Trophoblast cell (in vitro differentiated cells and primary cell): ENCODE results near the gene FCGBP.

Experiments used
- DNase-seq, 2 donors: peaks; one replicate each; pipeline ENCODE4 v3.0.0-alpha.2; 2016
- H2AFZ ChIP-seq: 2 replicates; pipeline ENCODE4 v1.6.1; 2013; ENCODE audit warnings: low read length, moderate library complexity, mild to moderate bottlenecking; ENCODE audit not compliant: insufficient read depth, poor library complexity
- H2AK5ac ChIP-seq: 2 replicates; pipeline ENCODE4 v1.6.1; 2013; ENCODE audit warnings: mild to moderate bottlenecking, low read length
- H2BK120ac ChIP-seq: 2 replicates; pipeline ENCODE4 v1.6.1; 2013; ENCODE audit warnings: low read length, mild to moderate bottlenecking, moderate library complexity; ENCODE audit not compliant: insufficient read depth, poor library complexity
- H2BK12ac ChIP-seq: 2 replicates; pipeline ENCODE4 v1.6.1; 2013; ENCODE audit warnings: mild to moderate bottlenecking, low read length, moderate library complexity
- H2BK5ac ChIP-seq: 2 replicates; pipeline ENCODE4 v1.6.1; 2013; ENCODE audit warnings: low read length, low read depth, moderate library complexity, mild to moderate bottlenecking; ENCODE audit not compliant: poor library complexity
- H3K14ac ChIP-seq: 2 replicates; pipeline ENCODE4 v1.6.1; 2013; ENCODE audit warnings: mild to moderate bottlenecking, low read length
- H3K18ac ChIP-seq: 2 replicates; pipeline ENCODE4 v1.6.1; 2013; ENCODE audit warnings: mild to moderate bottlenecking, low read length
- H3K23ac ChIP-seq: 2 replicates; pipeline ENCODE4 v1.6.1; 2013; ENCODE audit warnings: low read length
- H3K27ac ChIP-seq: 2 replicates; pipeline ENCODE4 v1.5.1; 2013; ENCODE audit warnings: low read depth, mild to moderate bottlenecking, inconsistent platforms, low read length, moderate library complexity
- H3K27me3 ChIP-seq: 2 replicates; pipeline ENCODE4 v1.6.1; 2013; ENCODE audit warnings: inconsistent platforms, mild to moderate bottlenecking, low read length, moderate library complexity; ENCODE audit not compliant: insufficient read depth
- H3K36me3 ChIP-seq, 2 experiments: 1 replicate in 1 of 2; 2 replicates in 1 of 2; pipeline ENCODE4 v1.6.1; 2013; ENCODE audit warnings: low read length in 2 of 2, mild to moderate bottlenecking in 2 of 2, moderate library complexity in 1 of 2; ENCODE audit not compliant: insufficient read depth in 2 of 2, control insufficient read depth in 1 of 2
- H3K4ac ChIP-seq: 2 replicates; pipeline ENCODE4 v1.6.1; 2013; ENCODE audit warnings: low read depth, mild to moderate bottlenecking, low read length, moderate library complexity
- H3K4me1 ChIP-seq, 2 experiments: 1 replicate in 1 of 2; 2 replicates in 1 of 2; pipeline ENCODE4 v1.6.1; 2013; ENCODE audit warnings: low read length in 2 of 2, mild to moderate bottlenecking in 2 of 2, moderate library complexity in 1 of 2; ENCODE audit not compliant: insufficient read depth in 2 of 2, control insufficient read depth in 1 of 2
- H3K4me2 ChIP-seq: 2 replicates; pipeline ENCODE4 v1.6.1; 2013; ENCODE audit warnings: inconsistent platforms, mild to moderate bottlenecking, low read length, moderate library complexity
- H3K4me3 ChIP-seq: 2 replicates; pipeline ENCODE4 v1.5.1; 2013; ENCODE audit warnings: mild to moderate bottlenecking, low read depth, low read length, inconsistent platforms
- H3K79me1 ChIP-seq: one replicate; pipeline ENCODE4 v1.6.1; 2013; ENCODE audit warnings: low read length
- H3K79me2 ChIP-seq: 2 replicates; pipeline ENCODE4 v1.6.1; 2013; ENCODE audit warnings: low read length, mild to moderate bottlenecking; ENCODE audit not compliant: control insufficient read depth, insufficient read depth, poor library complexity
- H3K9ac ChIP-seq: 2 replicates; pipeline ENCODE4 v1.6.1; 2013; ENCODE audit warnings: mild to moderate bottlenecking, low read length
- H3K9me3 ChIP-seq: 2 replicates; pipeline ENCODE4 v1.6.1; 2013; ENCODE audit warnings: low read depth, mild to moderate bottlenecking, control low read depth, inconsistent platforms, low read length; ENCODE audit not compliant: insufficient read depth
- H4K12ac ChIP-seq: 2 replicates; pipeline ENCODE4 v1.6.1; 2013; ENCODE audit warnings: low read depth, mild to moderate bottlenecking, low read length, moderate library complexity
- H4K8ac ChIP-seq: 2 replicates; pipeline ENCODE4 v1.6.1; 2013; ENCODE audit warnings: low read depth, mild to moderate bottlenecking, low read length, moderate library complexity
- H4K91ac ChIP-seq: one replicate; pipeline ENCODE4 v1.6.1; 2013; ENCODE audit warnings: low read depth, mild to moderate bottlenecking, low read length, moderate library complexity
- WGBS: extraction: QIAGEN DNeasy Blood & Tissue Kit; methylation state at CpG from one replicate; pipeline ENCODE4 v1.1.7; 2013; ENCODE audit warnings: missing lambda C conversion rate; ENCODE audit not compliant: insufficient read length, insufficient coverage; ENCODE audit errors: extremely low coverage; 5-methylcytosine and 5-hydroxymethylcytosine counted together

Gene FCGBP

DNA sequence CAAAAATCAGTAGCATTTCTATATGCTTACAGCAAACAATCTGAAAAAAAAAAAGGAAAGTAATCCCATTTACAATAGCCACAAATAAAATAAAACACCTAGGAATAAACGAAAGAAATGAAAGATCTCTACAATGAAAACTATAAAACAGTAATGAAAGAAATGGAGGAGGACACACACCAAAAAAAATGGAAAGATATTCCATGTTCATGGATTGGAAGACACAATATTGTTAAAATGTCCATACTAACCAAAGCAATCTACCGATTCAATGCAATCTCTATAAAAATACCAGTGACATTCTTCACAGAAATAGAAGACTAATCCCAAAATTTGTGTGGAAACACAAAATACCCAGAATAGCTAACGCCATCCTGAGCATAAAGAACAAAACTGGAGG is 4.7 kb downstream of the FCGBP start:
- no peak overlapping the region for H3K14ac ChIP-seq
- H3K4me1 ChIP-seq, result no peaks in the 10 kb centered on the region
- H2BK12ac ChIP-seq, result no peak overlapping the region
- no peak overlapping the region for H4K91ac ChIP-seq
- H2BK5ac ChIP-seq, result no peak overlapping the region
- H3K4me2 ChIP-seq, result no peak overlapping the region
- no peak overlapping the region for H2BK120ac ChIP-seq
- no peaks in the 10 kb centered on the region for H3K27me3 ChIP-seq
- H3K4me3 ChIP-seq, result no peak overlapping the region
- no peak overlapping the region for H2AFZ ChIP-seq
- H3K9me3 ChIP-seq, result no peaks in the 10 kb centered on the region
- H3K4ac ChIP-seq, result no peak overlapping the region
- DNase-seq, result no peak
- no peak overlapping the region for H2AK5ac ChIP-seq
- H3K79me2 ChIP-seq, result no peaks in the 10 kb centered on the region
- H3K23ac ChIP-seq, result no peak overlapping the region
- H3K36me3 ChIP-seq, result no peaks in the 10 kb centered on the region
- H3K27ac ChIP-seq, result no peak overlapping the region
- H3K18ac ChIP-seq, result no peak overlapping the region
- no peaks in the 10 kb centered on the region for H3K79me1 ChIP-seq
- H4K12ac ChIP-seq, result no peak overlapping the region
- H4K8ac ChIP-seq, result no peak overlapping the region
- no peak overlapping the region for H3K9ac ChIP-seq
- no CpG with 5 or more reads among the region's 3 CpGs for WGBS

- Histone ChIP-seq H4K12ac (no peak overlapping the region), H3K27me3 (no peaks in the 10 kb centered on the region)
These were observed 6.1 kb downstream of the FCGBP start for GRCh38 chr19:39928357-39928725.

GRCh38 chr19:39927524-39928356 is 6.7 kb downstream of the FCGBP start:
- Histone ChIP-seq H2BK12ac (no peak overlapping the region), H3K79me1 (no peaks in the 10 kb centered on the region), H3K9me3 (no peaks in the 10 kb centered on the region), H2AFZ (no peak overlapping the region), H3K79me2 (no peaks in the 10 kb centered on the region), H3K14ac (no peak overlapping the region), H3K27ac (no peak overlapping the region), H3K23ac (no peak overlapping the region), H3K4ac (no peak overlapping the region), H2AK5ac (no peak overlapping the region), H4K91ac (no peak overlapping the region), H3K4me2 (no peak overlapping the region), H3K4me3 (no peak overlapping the region), H2BK5ac (no peak overlapping the region), H3K36me3 (no peaks in the 10 kb centered on the region), H2BK120ac (no peak overlapping the region), H4K8ac (no peak overlapping the region), H3K9ac (no peak overlapping the region), H4K12ac (no peak overlapping the region), H3K18ac (no peak overlapping the region), H3K4me1 (no peaks in the 10 kb centered on the region), H3K27me3 (no peaks in the 10 kb centered on the region)
- DNase-seq, result no peak
- no CpG with 5 or more reads among the region's 23 CpGs for WGBS

More at GRCh38 chr19:39928357-39928725, 6.1 kb downstream of the FCGBP start:
- Histone ChIP-seq H2BK5ac (no peak overlapping the region), H3K18ac (no peak overlapping the region), H3K9ac (no peak overlapping the region), H3K79me1 (no peaks in the 10 kb centered on the region), H3K23ac (no peak overlapping the region), H2AK5ac (no peak overlapping the region), H3K4me2 (no peak overlapping the region), H3K4me1 (no peaks in the 10 kb centered on the region), H4K91ac (no peak overlapping the region), H3K9me3 (no peaks in the 10 kb centered on the region), H3K27ac (no peak overlapping the region), H2BK120ac (no peak overlapping the region), H3K4me3 (no peak overlapping the region), H3K14ac (no peak overlapping the region), H3K36me3 (no peaks in the 10 kb centered on the region), H3K79me2 (no peaks in the 10 kb centered on the region), H3K4ac (no peak overlapping the region), H2BK12ac (no peak overlapping the region), H4K8ac (no peak overlapping the region), H2AFZ (no peak overlapping the region)
- no peak for DNase-seq
- no CpG with 5 or more reads among the region's 3 CpGs for WGBS

- H3K4me1 ChIP-seq, result no peaks in the 10 kb centered on the region
- H4K8ac ChIP-seq, result no peak overlapping the region
- H2BK12ac ChIP-seq, result no peak overlapping the region
- H3K23ac ChIP-seq, result no peak overlapping the region
- no peak overlapping the region for H3K9ac ChIP-seq
- no peak overlapping the region for H3K14ac ChIP-seq
- no peak overlapping the region for H3K4me3 ChIP-seq
- H3K27ac ChIP-seq, result no peak overlapping the region
- DNase-seq, result no peak
- no CpG with 5 or more reads among the region's 11 CpGs for WGBS
- H3K36me3 ChIP-seq, result no peaks in the 10 kb centered on the region
- no peaks in the 10 kb centered on the region for H3K9me3 ChIP-seq
- H2AK5ac ChIP-seq, result no peak overlapping the region
- H4K91ac ChIP-seq, result no peak overlapping the region
- no peak overlapping the region for H4K12ac ChIP-seq
- H3K79me1 ChIP-seq, result no peaks in the 10 kb centered on the region
- no peak overlapping the region for H3K4ac ChIP-seq
- H2BK120ac ChIP-seq, result no peak overlapping the region
- H3K27me3 ChIP-seq, result no peaks in the 10 kb centered on the region
- no peaks in the 10 kb centered on the region for H3K79me2 ChIP-seq
- H2BK5ac ChIP-seq, result no peak overlapping the region
- no peak overlapping the region for H3K4me2 ChIP-seq
- H3K18ac ChIP-seq, result no peak overlapping the region
- no peak overlapping the region for H2AFZ ChIP-seq
These were observed 7.4 kb downstream of the FCGBP start for GRCh38 chr19:39927076-39927475.
